Esophagus muscularis mucosa (tissue), 4 donors: ENCODE data around the gene DGKB. TPM values are rescaled to one million over a fixed set of nuclear protein-coding genes. Genes with fewer than 3 reads are reported as not detected.

Source experiments
- DNase-seq: peaks from one replicate; pipeline ENCODE4 v3.0.0-alpha.2; 2017; ENCODE audit errors: extremely low spot score
- H3K27ac ChIP-seq, 4 donors: fragments of 200-600 bp; sonication (generic); replicated peaks in 1 of 4; 1 replicate in 3 of 4; 2 replicates in 1 of 4; pipeline ENCODE4 v1.5.1; 2016 to 2019; ENCODE audit warnings: mild to moderate bottlenecking in 1 of 4
- H3K27me3 ChIP-seq, 4 donors: fragments of 200-600 bp; sonication (generic); one replicate each; pipeline versions ENCODE4 v1.5.1 to v1.6.0; 2016 to 2019
- H3K36me3 ChIP-seq, 4 donors: fragments of 200-600 bp; sonication (generic); one replicate each; pipeline ENCODE4 v1.5.1; 2016 to 2019
- H3K4me1 ChIP-seq, 4 donors: fragments of 200-600 bp; sonication (generic); one replicate each; pipeline ENCODE4 v1.5.1; 2016 to 2019
- H3K4me3 ChIP-seq, 4 donors: fragments of 200-600 bp; sonication (generic); 1 replicate in 2 of 4; 2 replicates in 2 of 4; pipeline ENCODE4 v1.5.1; 2016 to 2019; ENCODE audit warnings: mild to moderate bottlenecking in 4 of 4, moderate library complexity in 1 of 4
- H3K9me3 ChIP-seq, 4 donors: fragments of 200-600 bp; sonication (generic); 1 replicate in 3 of 4; 2 replicates in 1 of 4; pipeline ENCODE4 v1.5.1; 2016 to 2019
- EP300 ChIP-seq: sonication (generic); formaldehyde crosslinking; IDR thresholded peaks from one replicate; pipeline ENCODE4 v1.6.1; 2017; ENCODE audit warnings: antibody characterized with exemption
- POLR2A ChIP-seq: fragments of 450-650 bp; IDR thresholded peaks from one replicate; pipeline ENCODE4 v1.6.1; 2017; ENCODE audit warnings: antibody characterized with exemption, moderate library complexity, mild to moderate bottlenecking, low read depth
- POLR2AphosphoS5 ChIP-seq, 2 donors: sonication (generic); formaldehyde crosslinking; IDR thresholded peaks; one replicate each; pipeline ENCODE4 v1.6.1; 2017; ENCODE audit warnings: antibody characterized with exemption in 2 of 2
- WGBS: methylation state at CpG from one replicate; pipeline ENCODE4 v1.1.5; 2018; 5-methylcytosine and 5-hydroxymethylcytosine counted together
- intact Hi-C: fragments of 100-400 bp; cut with DNase I; formaldehyde crosslinking; loops from one replicate; pipeline ENCODE4 v1.15.1; 2023
- total RNA-seq, 4 donors: library from RNA; depleted of rRNA; stranded (reverse); fragments of >200 nt; gene quantifications; one replicate each; pipeline versions ENCODE4 v1.1.0 to v1.2.1, GENCODE V29; 2016
- TF ChIP-seq, protein P1 (sequence below), 3 experiments: fragments of 200-600 bp in 2 of 3; fragments of 450-650 bp in 1 of 3; sonication (generic) in 2 of 3; IDR thresholded peaks; one replicate each; pipeline ENCODE4 v1.5.1; 2017 to 2019; ENCODE audit warnings: antibody characterized with exemption in 3 of 3, mild to moderate bottlenecking in 2 of 3, moderate library complexity in 1 of 3

The DGKB gene
- total RNA-seq, 4 donors from 2014 or later = 10.4 to 18.5 (median 16.0) TPM

- no peaks in the 10 kb centered on the region for H3K9me3 ChIP-seq
- no peaks in the 10 kb centered on the region for H3K27me3 ChIP-seq
- H3K4me3 ChIP-seq = no peak overlapping the region
- 94% methylated on average over 1 of the region's 1 CpG for WGBS
- DNase-seq = no peak
- H3K27ac ChIP-seq = no peak overlapping the region
- H3K36me3 ChIP-seq = no peaks in the 10 kb centered on the region
- intact Hi-C loops = no loop called here
- no peaks in the 10 kb centered on the region for H3K4me1 ChIP-seq
- no peak for TF ChIP-seq POLR2AphosphoS5 (IDR thresholded peaks at IDR 0.05)
- TF ChIP-seq EP300 = no peak
- TF ChIP-seq, protein P1, sequence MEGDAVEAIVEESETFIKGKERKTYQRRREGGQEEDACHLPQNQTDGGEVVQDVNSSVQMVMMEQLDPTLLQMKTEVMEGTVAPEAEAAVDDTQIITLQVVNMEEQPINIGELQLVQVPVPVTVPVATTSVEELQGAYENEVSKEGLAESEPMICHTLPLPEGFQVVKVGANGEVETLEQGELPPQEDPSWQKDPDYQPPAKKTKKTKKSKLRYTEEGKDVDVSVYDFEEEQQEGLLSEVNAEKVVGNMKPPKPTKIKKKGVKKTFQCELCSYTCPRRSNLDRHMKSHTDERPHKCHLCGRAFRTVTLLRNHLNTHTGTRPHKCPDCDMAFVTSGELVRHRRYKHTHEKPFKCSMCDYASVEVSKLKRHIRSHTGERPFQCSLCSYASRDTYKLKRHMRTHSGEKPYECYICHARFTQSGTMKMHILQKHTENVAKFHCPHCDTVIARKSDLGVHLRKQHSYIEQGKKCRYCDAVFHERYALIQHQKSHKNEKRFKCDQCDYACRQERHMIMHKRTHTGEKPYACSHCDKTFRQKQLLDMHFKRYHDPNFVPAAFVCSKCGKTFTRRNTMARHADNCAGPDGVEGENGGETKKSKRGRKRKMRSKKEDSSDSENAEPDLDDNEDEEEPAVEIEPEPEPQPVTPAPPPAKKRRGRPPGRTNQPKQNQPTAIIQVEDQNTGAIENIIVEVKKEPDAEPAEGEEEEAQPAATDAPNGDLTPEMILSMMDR (IDR thresholded peaks at IDR 0.05) = no peak
- TF ChIP-seq POLR2A = no peak
Observed at GRCh38 chr7:14096159-14096558, 806.4 kb downstream of the DGKB start.

GRCh38 chr7:14095233-14095950 lies 807.2 kb downstream of the DGKB start:
- Histone ChIP-seq H3K9me3 (no peaks in the 10 kb centered on the region), H3K36me3 (no peaks in the 10 kb centered on the region), H3K4me3 (no peak overlapping the region), H3K27ac (no peak overlapping the region), H3K4me1 (no peaks in the 10 kb centered on the region), H3K27me3 (no peaks in the 10 kb centered on the region)
- DNase-seq = no peak
- no peak for TF ChIP-seq EP300
- 72% methylated on average over 4 of the region's 4 CpGs for WGBS
- intact Hi-C loops = no loop called here
